ELF-1 (cell line): ENCODE measurements around the gene HSD17B1.
A peak's percentile ranks its signal among the peaks of the same experiment; 100 is the strongest.

ENCODE experiments used
- DNase-seq: peaks from one replicate; pipeline ENCODE4 v3.0.0-alpha.2; 2016; ENCODE audit warnings: low read depth, low spot score

HSD17B1 gene

DNA sequence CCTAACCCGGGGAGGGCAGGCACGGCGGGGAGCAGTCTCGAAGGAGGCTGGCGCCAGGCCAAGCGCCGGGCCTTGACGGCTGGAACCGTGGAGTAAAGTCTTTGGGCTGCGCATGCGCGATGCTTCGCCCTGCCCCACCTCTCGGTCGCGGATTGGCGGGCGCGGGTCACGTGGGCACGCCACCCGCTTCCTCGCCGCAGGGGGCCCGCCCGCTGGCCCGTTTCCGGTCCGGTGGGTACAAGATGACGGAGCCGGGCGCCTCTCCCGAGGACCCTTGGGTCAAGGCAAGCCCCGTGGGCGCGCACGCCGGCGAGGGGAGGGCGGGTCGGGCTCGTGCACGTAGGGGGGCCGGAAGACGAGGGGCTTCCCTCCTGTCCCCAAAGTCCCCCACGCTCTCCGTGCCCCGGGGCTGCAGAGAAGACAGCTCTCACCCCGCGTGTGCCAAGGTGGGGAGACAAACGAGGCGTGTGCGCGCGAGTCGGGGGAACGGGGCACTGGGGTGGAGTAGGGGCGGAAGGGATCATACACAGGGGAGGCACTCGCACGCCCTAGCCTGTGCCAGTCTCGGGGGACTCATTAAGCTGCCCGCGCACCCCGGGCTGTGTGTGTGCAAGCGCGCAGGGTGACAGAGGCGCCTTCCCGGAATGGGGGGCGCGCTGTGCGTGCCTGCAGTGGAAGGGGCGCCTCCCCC is 14.3 kb downstream of the HSD17B1 start, which contains the start of gene MLX:
Gene MLX (plus strand): TSS at position 218 of the 691 bp plus-strand sequence. CDS start 25 bp downstream, at position 243.
- DNase-seq: peak; percentile 92

DNA sequence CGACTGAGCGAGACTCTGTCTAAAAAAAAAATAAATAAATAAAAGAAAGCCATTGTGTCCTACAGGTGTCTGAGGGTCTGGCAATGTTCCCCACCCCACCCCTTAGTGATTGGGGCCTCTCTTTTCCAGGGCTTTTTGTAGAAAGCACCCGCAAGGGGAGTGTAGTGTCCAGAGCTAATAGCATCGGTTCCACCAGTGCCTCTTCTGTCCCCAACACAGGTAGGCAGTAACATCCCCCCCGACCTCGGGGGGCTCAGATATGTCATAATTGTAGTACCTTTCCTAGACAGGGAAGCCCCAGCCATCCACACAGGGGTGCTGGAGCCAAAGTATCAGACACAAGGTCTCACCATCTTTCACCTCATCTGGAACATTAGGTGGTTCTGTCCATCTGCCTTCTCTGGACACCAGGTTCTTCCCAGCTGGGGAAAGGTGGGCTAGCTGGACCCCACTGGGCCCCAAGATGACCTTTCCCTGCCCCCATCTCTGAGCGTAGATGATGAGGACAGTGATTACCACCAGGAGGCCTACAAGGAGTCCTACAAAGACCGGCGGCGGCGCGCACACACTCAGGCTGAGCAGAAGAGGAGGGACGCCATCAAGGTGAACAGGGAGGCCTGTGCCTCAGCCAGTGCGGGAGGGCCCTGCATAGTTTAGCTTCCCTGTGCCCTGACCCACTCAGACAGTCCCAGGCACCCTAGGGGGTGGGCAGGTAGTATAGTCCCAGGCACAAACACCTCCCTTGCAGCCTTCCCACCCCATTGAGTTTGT is 15.8 kb downstream of the HSD17B1 start:
- DNase-seq: no peak

DNA sequence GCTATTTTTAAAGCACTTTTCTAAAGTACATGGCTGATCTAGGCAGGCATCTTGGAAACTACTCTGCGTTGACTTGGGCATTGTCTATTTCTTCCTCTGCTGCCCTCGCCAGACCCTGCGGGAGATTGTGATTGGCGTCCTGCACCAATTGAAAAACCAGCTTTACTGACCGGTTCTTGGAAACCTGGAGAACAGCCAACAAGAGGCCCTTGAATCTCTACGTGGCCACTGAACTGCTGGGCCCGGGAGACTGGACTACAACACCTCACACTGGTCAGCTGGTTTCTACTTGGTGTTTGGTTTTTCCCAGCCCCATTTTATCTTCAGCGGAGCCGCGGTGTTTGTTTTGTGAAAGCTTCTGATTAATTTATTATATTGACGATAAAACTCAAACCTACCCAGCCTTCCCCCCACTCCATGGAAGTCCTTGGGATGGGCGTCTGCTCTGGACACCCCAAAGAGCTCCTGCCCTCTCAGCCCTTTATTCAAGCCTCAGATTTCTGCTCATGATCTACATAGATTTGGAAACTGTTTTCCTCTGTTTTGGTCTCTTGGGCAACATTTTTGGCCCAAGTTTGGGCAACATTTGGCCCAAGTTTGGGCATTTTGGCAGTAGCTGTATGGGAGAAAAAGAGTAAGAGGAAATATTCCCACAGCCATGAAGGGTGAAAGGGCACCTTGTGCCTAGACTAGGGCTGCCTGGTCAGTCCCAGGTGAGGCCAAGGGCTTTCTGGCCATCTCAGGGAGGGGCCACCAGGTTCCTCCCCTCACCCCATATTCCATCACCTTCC is 18.9 kb downstream of the HSD17B1 start:
- no peak for DNase-seq

DNA sequence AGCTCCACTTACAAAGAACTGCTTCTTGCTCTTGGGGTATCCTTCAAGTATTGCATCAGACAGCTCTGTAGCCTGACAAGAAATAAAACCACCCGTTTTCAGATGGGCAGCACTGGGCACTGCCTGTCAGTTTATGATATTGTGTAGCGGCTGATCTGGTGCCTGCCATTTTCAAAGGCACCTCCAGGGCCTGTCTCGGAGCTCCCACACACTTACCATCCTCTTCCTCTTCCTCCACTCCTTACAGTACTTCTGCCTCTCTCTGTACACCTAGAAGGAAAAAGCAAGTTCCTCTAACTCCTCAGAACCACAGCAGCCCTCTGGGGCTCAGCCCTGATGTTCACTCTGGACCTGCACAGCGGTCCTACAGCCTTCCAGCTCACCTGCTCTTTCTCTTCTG is 20.4 kb downstream of the HSD17B1 start:
- DNase-seq: no peak

DNA sequence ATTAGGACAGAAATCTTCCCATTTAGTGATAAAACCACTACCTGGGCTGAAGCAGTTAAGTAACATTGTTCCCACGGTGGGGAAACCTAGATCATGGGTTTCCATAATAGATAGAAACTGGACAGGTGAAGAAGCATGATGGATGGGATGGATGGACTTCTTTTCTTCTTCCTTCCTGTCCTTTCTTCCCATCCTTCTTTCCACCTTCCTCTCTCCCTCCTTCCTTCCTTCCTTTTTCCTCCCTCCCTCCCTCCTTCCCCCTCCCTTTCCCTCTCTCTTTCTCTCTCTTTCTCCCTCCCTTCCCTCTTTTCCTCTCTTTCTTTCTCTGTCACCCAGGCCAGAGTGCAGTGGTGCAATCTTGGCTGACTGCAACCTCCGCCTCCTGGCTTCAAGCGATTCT is 21.7 kb downstream of the HSD17B1 start:
- DNase-seq: no peak

DNA sequence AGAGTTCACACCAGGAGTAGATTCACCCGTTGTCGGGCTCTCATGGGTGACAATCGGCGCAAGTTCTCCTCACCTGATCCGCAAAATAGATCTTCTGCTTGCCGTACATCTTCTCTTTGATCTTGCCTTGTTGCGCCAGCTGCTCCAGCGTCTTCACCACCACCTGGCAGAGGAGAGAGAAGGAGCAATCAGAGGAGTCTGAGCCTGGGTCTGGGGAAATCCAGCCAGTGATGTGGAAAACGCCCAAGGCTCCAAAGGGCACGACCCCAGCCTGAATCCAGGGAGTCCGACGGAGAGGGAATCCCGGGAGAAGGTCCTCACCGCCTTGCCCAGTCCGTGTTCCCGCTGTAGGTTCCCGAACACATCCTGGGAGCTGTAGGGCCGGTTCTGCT is 24.4 kb downstream of the HSD17B1 start:
- no peak for DNase-seq

DNA sequence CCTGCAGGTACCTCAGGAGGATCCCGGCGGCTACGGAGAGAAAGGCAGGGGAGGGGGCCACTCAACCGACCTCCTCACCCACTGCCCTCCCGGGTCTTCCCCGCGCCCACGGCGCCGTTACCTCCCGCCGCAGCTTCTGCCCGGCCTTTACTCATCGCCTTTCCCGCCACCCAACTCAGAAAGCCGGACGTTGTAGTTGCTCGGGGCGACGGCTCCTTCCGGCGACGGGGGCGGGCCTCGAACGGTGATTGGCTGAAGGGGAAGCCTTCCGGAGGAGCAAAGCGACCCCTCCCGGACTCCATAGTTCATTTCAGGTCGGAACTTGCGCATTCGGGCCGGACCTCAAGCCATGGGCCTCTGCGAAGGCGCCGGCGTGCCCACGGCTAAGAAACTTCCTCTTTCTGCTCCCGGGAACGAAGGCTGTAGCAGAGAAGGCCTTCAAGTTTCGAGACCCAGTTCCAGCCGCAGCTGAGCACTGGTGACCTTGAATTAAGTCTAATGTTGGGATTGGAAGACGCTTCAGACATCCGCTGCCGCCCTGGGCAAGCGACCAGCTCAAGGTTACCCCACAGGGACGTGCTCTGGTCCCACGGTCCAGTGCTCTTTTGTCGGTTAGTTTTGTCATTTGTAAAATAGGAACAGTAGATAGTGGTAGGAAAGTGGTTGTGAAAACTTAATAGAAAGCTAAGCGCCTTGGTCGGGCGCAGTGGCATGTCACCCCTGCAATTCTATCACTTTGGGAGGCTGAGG is 25.0 kb downstream of the HSD17B1 start, which contains the start of gene PSMC3IP:
Gene PSMC3IP (minus strand): TSS at position 198 of the 750 bp plus-strand sequence. CDS start 43 bp downstream, at position 155.
- peak; percentile 97 for DNase-seq

DNA sequence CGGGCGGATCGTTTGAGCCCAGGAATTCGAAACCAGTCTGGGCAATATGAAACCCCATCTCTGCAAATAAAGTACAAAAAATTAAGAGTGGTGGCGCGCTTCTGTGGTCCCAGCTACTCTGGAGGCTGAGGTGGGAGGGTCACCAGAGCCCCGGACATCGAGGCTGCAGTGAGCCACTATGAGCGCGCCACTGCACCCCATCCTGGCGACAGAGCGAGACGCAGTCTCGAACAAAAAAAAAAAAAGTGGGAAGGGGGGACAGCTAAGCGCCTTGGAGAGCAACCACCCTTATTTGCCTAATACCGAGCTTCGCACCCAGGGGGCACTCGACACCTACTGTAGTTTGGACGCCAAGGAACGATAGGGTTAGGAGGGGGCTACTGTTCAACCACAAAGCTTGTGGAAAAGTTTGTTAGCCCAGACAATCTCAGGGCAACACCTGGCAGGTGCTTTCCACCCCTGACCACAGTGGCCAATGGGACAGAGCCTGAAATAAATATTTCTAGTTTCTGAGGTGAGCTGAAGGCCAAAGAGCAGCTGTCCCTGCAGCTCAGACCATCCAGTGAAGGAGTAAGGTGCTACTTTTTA is 25.7 kb downstream of the HSD17B1 start:
- DNase-seq: peak; percentile 90

DNA sequence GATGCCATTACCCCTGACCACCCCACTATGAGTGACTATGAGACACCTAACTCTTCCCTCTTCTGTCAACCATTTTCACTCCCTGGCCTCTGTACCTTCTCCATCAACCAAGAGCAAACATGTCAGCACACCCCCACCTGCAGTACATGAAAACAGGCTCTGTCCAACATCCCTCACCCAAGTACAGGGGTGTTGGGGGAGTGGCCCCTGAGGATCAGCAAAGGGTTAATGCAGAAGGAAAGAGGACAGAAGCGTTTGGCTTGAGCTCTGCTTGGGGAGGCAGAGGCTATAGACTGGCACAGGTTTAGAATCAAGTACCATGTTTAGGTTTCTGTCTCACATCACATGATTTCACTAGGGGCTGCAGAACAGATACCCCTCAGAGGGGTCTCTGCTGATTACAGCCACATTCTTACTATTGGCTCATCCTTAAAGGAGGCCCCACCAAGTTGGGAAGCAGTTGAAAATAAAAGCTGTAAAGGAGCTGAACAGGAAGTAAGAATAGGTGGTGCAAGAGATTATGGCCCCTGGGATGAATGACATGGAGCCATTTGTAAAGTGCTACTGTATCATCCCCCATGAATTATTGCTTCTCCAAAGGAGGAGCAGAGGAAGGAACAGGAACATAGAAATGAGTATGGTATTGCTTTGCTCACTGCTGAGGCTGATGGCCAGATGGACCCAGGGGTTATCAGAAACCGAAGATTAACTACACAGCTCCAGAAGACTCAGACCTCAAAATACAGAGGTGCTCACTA is 27.2 kb downstream of the HSD17B1 start:
- no peak for DNase-seq

DNA sequence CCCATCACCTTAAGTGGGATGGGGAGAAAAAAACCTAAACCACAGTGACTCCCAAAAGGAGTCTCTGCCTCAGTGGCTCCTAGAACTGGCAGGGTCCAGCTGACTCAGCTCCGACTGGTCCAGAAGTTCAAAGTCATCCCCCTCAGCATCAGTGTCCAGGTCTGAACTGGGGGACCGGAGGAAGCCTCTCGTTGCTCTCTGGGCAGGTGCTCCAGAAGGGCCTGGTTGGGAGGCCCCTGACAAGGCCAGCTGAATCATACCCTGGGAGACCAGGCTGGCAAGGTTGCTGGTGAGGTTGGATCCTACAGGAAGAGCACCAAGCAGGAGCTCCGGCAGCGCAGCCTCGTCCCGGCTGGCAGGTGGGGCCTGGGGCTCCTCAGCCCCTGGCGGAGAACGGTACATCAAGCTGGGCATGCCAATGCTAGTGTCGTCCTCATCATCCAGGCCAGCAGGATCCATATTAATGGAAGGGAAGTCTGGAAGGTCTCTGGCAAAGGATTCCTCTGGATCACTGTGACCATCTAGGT is 29.1 kb downstream of the HSD17B1 start:
- DNase-seq: no peak

DNA sequence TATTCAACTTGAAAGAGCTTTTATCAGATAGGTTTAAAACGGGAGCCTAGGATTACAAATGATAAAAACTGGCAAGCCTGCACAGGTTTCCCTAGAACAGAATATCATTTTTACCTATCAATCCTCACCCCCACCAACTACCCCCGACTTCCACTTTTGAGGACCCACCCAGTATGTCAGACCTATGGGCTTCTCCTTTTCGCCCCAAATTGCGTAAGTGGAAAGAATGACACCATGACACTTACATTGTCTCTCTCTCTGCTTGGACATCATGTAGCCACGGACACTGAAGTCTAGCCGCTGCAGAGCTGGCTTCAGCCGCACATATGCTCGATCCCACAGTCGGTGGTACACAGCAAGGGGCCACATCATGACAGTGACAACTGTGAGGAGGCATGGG is 32.2 kb downstream of the HSD17B1 start:
- DNase-seq: no peak

DNA sequence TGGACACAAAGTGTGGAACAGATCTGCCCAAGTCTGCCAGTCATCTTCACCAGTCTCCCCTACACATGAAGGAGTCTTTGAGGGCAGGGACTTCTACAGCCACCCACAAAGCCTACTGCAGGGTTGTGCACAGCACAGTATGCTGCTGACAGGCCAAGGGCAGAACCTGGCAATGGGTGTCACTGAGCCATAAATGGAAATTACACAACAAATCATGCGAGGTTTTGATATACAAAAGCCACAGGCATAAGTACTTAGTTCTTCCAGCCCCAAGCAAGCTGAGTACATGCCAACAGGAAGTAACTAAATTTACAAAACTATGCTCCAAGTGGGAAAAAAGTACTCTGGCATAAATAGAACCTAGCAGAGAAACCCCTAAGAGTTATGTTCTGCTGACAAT is 32.6 kb downstream of the HSD17B1 start:
- no peak for DNase-seq

DNA sequence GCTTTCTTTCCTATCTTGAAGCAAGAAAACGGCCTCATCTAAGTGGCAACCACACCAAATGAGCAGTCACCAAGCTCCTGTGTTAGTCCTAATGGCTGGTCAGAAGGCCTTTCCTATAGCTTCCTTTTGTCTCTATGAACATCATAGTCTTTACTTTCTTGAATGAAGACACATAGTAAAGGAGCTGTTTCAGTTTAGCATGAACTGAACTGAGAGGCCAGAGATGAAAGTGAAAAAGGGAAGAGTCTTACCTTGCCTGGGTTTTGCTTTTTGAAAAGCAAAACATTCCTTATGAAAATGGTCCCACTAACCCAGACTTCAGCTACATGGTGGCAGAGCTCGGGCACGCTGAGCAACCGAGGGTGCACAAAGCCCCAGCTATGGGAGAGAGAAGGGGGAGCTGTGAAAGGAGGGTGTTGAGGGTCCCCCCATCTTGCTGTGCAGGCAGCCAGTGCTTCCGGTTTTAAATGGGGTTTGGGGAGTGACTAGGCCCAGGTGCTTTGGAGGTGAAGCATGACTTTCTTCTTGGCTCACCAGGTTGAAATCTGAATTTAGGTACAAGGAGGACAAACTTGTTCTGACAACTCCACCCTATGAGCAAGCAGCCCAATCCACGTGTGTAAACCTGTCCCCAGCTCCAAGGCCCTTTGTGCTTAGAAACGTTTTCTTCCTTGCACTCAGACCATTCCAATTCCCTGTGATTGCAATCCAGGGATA is 33.9 kb downstream of the HSD17B1 start:
- no peak for DNase-seq

DNA sequence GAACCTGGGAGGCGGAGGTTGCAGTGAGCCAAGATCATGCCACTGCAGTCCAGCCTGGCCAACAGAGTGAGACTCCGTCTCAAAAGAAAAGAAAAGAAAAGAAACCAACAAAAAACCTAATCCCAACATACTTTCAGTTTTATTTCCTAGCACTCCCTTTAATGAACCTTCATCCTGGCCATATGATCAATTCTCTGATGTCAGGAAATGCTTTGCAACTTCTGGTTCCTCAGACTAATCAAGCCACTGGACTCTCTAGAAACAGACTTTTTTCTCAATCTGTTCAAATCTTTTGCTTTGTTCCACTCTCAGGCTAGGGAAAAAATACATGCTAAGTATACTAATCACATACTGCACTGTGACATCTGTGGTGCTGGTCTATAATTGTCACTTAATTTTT is 38.2 kb downstream of the HSD17B1 start:
- DNase-seq: no peak

DNA sequence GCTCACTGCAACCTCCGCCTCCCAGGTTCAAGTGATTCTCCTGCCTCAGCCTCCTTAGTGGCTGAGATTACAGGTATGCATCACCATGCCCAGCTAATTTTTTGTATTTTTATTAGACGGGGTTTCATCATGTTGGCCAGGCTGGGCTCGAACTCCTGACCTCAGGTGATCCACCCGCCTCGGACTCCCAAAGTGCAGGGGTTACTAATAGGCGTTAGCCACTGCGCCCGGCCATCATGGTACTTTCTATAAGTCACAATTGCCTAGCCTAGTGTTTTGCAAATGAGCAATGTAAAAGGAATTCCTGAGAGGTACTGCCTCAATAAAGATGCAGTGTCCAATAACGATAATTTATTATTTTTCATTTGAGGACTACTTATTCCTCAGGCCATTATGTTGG is 38.7 kb downstream of the HSD17B1 start:
- no peak for DNase-seq

DNA sequence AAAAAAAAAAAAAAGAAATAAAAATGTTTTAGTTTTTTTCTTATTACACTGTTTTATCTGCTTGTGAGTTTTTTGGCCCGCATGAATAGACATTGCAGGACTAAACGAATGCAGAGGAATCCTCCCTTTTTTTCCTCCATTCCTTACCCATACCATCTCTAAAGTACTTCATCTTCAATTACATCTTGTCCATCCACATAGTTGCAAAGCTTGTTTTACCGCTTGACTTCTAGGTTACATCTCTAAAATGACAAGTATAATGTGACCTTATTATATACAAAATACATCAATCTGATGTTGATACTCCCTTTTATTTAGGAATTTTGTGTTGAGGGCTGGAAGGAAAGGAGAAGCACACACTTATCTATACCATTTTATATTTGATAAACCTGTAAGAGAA is 43.7 kb downstream of the HSD17B1 start:
- no peak for DNase-seq

DNA sequence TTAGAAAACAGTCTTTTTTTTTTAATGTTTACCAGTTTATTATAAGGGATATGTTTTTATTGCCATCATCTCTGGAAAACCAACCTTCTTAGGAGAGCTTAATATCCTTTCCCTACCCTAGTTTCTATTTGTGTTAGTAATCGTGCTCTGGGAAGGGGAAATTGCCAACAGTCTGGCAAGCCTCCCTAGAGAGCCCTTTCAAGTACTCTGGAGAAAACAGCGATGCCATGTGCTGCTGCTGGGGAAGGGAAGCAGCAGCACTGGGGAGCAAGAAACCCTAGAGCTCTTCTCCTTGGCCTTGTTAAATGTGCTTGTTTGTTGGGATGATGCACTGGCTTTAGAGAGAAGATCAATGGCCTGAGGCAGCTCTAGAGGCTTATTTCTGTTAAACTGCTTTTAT is 46.2 kb downstream of the HSD17B1 start:
- no peak for DNase-seq

DNA sequence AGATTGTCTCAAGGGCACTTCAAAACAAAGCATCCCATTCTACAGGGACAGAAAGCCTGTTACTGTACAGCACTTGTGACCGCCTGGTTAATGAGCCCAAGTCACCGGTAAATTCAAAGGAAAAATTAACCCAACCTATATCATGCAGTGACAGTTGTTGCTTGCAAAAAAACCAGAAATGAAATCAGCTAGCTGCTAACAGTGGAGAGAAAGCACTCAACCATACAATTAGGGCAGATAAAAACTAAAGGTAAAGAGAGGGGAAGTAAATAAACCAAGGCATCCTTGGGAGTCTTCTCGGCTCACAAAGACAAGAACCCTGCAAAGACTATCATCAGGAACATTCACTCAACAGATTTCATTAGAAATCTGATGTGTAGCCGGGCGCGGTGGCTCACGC is 50.6 kb downstream of the HSD17B1 start:
- DNase-seq: no peak
